AG04449 (cell line): ENCODE results near the gene KAZN.

Experiments
- CTCF ChIA-PET: fragments of 350-600 bp; formaldehyde crosslinking; extraction: SDS; loops from one replicate; lab custom pipeline; 2021; ENCODE audit warnings: antibody characterized with exemption; lab: Yijun Ruan, JAX
- POLR2A ChIA-PET: fragments of 400-600, 350-600 bp; formaldehyde crosslinking; extraction: SDS; loops from one replicate; lab custom pipeline; 2020; ENCODE audit warnings: antibody characterized with exemption, inconsistent platforms; lab: Yijun Ruan, JAX
- DNase-seq: peaks from one replicate; pipeline ENCODE4 v3.0.0-alpha.2; 2010; ENCODE audit warnings: low read depth, low spot score
- H3K4me3 ChIP-seq: 2 replicates; pipeline ENCODE4 v1.5.1; 2011; ENCODE audit warnings: low read depth, mild to moderate bottlenecking, control low read depth, low read length
- CTCF ChIP-seq: IDR thresholded peaks from one replicate; pipeline ENCODE4 v1.5.1; 2011; ENCODE audit warnings: mild to moderate bottlenecking, moderate library complexity, low read length, control low read depth, inconsistent platforms; ENCODE audit not compliant: insufficient read depth; ENCODE audit errors: missing control alignments

Gene KAZN

GRCh38 chr1:14825396-14825795 is 226.9 kb downstream of the KAZN start:
- CTCF ChIA-PET, result no interaction called here
- no peak for TF ChIP-seq CTCF
- POLR2A ChIA-PET, result no interaction called here
- no peak overlapping the region for H3K4me3 ChIP-seq
- no peak for DNase-seq

GRCh38 chr1:14826172-14826636 is 227.7 kb downstream of the KAZN start:
- no peak overlapping the region for H3K4me3 ChIP-seq
- TF ChIP-seq CTCF, result no peak
- ChIA-PET POLR2A (no interaction called here), CTCF (no interaction called here)
- DNase-seq, result peak; percentile 3

- no peak for TF ChIP-seq CTCF
- H3K4me3 ChIP-seq, result no peak overlapping the region
- no peak for DNase-seq
- CTCF ChIA-PET, result no interaction called here
- POLR2A ChIA-PET, result no interaction called here
Observed at GRCh38 chr1:14826731-14827326, 228.3 kb downstream of the KAZN start.

- ChIA-PET POLR2A (no interaction called here), CTCF (no interaction called here)
- DNase-seq, result no peak
- no peak overlapping the region for H3K4me3 ChIP-seq
- TF ChIP-seq CTCF, result no peak
Observed at GRCh38 chr1:14827870-14828269, 229.4 kb downstream of the KAZN start.

GRCh38 chr1:14828665-14829064 is 230.2 kb downstream of the KAZN start:
- H3K4me3 ChIP-seq, result no peak overlapping the region
- POLR2A ChIA-PET, result no interaction called here
- no peak for DNase-seq
- no peak for TF ChIP-seq CTCF
- CTCF ChIA-PET, result no interaction called here

GRCh38 chr1:14835725-14836124 is 237.2 kb downstream of the KAZN start:
- ChIA-PET CTCF (no interaction called here), POLR2A (no interaction called here)
- TF ChIP-seq CTCF, result no peak
- H3K4me3 ChIP-seq, result no peak overlapping the region
- DNase-seq, result no peak
